HepG2 (cell line): ENCODE data around the gene PIGA. TPM values are rescaled to one million over a fixed set of nuclear protein-coding genes. Genes with fewer than 3 reads are reported as not detected.

Experiments
- ATAC-seq: fragments of 200-7000 bp; cut with Tn5 transposase; 3 replicates; pipeline ENCODE4 v1.9.1; 2020; ENCODE audit warnings: mild to moderate bottlenecking, moderate library complexity
- BruUV-seq: library from RNA; stranded (reverse); fragments of 400-500 nt; replicated peaks from 2 replicates; lab custom pipeline; 2021; lab: Mats Ljungman, UMichigan
- CTCF ChIA-PET: fragments of 300-600 bp; formaldehyde crosslinking; extraction: SDS; loops from one replicate; lab custom pipeline; 2021; ENCODE audit warnings: low total read pairs, inconsistent platforms, low intra/inter-chr PET ratio; lab: Yijun Ruan, JAX
- POLR2A ChIA-PET: fragments of 350-600 bp; sonication (Branson Sonifier 250); formaldehyde crosslinking; loops from one replicate; lab custom pipeline; 2020; ENCODE audit warnings: antibody characterized with exemption, inconsistent platforms; lab: Yijun Ruan, JAX
- DNase-seq: peaks from one replicate; pipeline ENCODE4 v3.0.0-alpha.2; 2015; ENCODE audit warnings: low spot score
- FAIRE-seq: peaks from 3 replicates; lab custom pipeline; 2011; peaks lifted over from hg19 to GRCh38; lab: Jason Lieb, UNC
- H2AFZ ChIP-seq: one replicate; pipeline ENCODE4 v1.6.1; 2011; ENCODE audit warnings: low read length, inconsistent platforms
- H3K27ac ChIP-seq: fragments of 300-600 bp; 3 replicates; pipeline ENCODE4 v1.8.0; 2011; ENCODE audit warnings: mixed run types, mild to moderate bottlenecking, mixed read lengths, low read length, inconsistent platforms; ENCODE audit not compliant: insufficient read depth; ENCODE audit errors: extremely low read length
- H3K27me3 ChIP-seq, 2 experiments: fragments of 200-600 bp in 1 of 2; 2 replicates in 1 of 2; 3 replicates in 1 of 2; pipeline versions ENCODE4 v1.6.0 to v1.8.0; 2011; ENCODE audit warnings: low read length in 2 of 2, mild to moderate bottlenecking in 2 of 2, moderate library complexity in 2 of 2, inconsistent platforms in 1 of 2; ENCODE audit not compliant: insufficient read depth in 2 of 2, control insufficient read depth in 1 of 2
- H3K36me3 ChIP-seq, 2 experiments: fragments of 200-600 bp in 1 of 2; replicated peaks in 1 of 2; 2 replicates in 1 of 2; 3 replicates in 1 of 2; pipeline versions ENCODE4 v1.5.1 to v1.8.0; 2011; ENCODE audit warnings: low read length in 2 of 2, inconsistent platforms in 1 of 2; ENCODE audit not compliant: insufficient read depth in 2 of 2, control insufficient read depth in 1 of 2
- H3K4me1 ChIP-seq: 2 replicates; pipeline ENCODE4 v1.5.1; 2012; ENCODE audit warnings: low read length, inconsistent platforms; ENCODE audit not compliant: insufficient read depth
- H3K4me2 ChIP-seq: 2 replicates; pipeline ENCODE4 v1.6.0; 2011; ENCODE audit warnings: low read depth, low read length, inconsistent platforms
- H3K4me3 ChIP-seq, 3 experiments: fragments of 200-600 bp in 1 of 3; sonication (generic), shearing (Covaris generic) in 1 of 3; replicated peaks in 1 of 3; 2 replicates each; pipeline ENCODE4 v1.5.1; 2011 to 2016; ENCODE audit warnings: low read length in 3 of 3, inconsistent platforms in 2 of 3, low read depth in 2 of 3, mild to moderate bottlenecking in 2 of 3, control low read depth in 1 of 3, mixed read lengths in 1 of 3; ENCODE audit not compliant: insufficient read depth in 1 of 3
- H3K79me2 ChIP-seq: one replicate; pipeline ENCODE4 v1.6.1; 2011; ENCODE audit warnings: low read length, inconsistent platforms; ENCODE audit not compliant: insufficient read depth
- H3K9ac ChIP-seq: 2 replicates; pipeline ENCODE4 v1.6.0; 2011; ENCODE audit warnings: mild to moderate bottlenecking, low read depth, low read length, inconsistent platforms; ENCODE audit not compliant: insufficient read depth
- H3K9me3 ChIP-seq: 2 replicates; pipeline ENCODE4 v1.5.1; 2012; ENCODE audit warnings: mild to moderate bottlenecking, low read length
- H4K20me1 ChIP-seq: 2 replicates; pipeline ENCODE4 v1.6.0; 2011; ENCODE audit warnings: inconsistent platforms, mild to moderate bottlenecking, low read length, moderate library complexity; ENCODE audit not compliant: insufficient read depth
- EHMT2 ChIP-seq: fragments of 200-600 bp; sonication (generic); IDR thresholded peaks from 2 replicates; pipeline ENCODE4 v1.7.0; 2017; ENCODE audit warnings: antibody characterized with exemption, low read depth, low read length, borderline replicate concordance
- GLI4 ChIP-seq: sonication (generic); formaldehyde crosslinking; IDR thresholded peaks from 2 replicates; pipeline ENCODE4 v1.5.1; 2020; ENCODE audit warnings: missing genetic modification reagents, mild to moderate bottlenecking, moderate library complexity, borderline replicate concordance
- KDM5B ChIP-seq: sonication (generic); formaldehyde crosslinking; IDR thresholded peaks from 2 replicates; pipeline ENCODE4 v1.4.0; 2020; ENCODE audit warnings: missing genetic modification reagents, mild to moderate bottlenecking, borderline replicate concordance
- KMT2A ChIP-seq: sonication (generic); formaldehyde crosslinking; IDR thresholded peaks from 2 replicates; pipeline ENCODE4 v1.4.0; 2020; ENCODE audit warnings: missing genetic modification reagents
- POLR2A ChIP-seq, 2 experiments: IDR thresholded peaks; 2 replicates each; pipeline ENCODE4 v1.6.1; 2011; ENCODE audit warnings: low read depth in 2 of 2, low read length in 2 of 2, mild to moderate bottlenecking in 1 of 2, moderate library complexity in 1 of 2; ENCODE audit not compliant: insufficient read depth in 1 of 2
- ZFP36L1 ChIP-seq: sonication (generic); formaldehyde crosslinking; IDR thresholded peaks from 2 replicates; pipeline ENCODE4 v1.8.0; 2022; ENCODE audit warnings: mild to moderate bottlenecking, missing genetic modification reagents, moderate library complexity
- ZNF136 ChIP-seq: sonication (generic); formaldehyde crosslinking; IDR thresholded peaks from 2 replicates; pipeline ENCODE4 v1.8.1; 2022; ENCODE audit warnings: low read depth, mild to moderate bottlenecking, moderate library complexity, missing genetic modification reagents
- ZNF350 ChIP-seq: sonication (generic); formaldehyde crosslinking; IDR thresholded peaks from 2 replicates; pipeline ENCODE4 v1.4.0; 2020; ENCODE audit warnings: mild to moderate bottlenecking, low read depth, missing genetic modification reagents, borderline replicate concordance
- WGBS: methylation state at CpG from one replicate; pipeline ENCODE4 v1.1.6; 2017; ENCODE audit warnings: low lambda C conversion rate; 5-methylcytosine and 5-hydroxymethylcytosine counted together
- in situ Hi-C: cut with HindIII; loops from 2 replicates; pipeline ENCODE4 v1.10.0; 2017; ENCODE audit warnings: low pct_unique_long_range_greater_than_20kb; ENCODE audit not compliant: extremely low pct_ligation_motif_present
- intact Hi-C: fragments of 100-400 bp; cut with micrococcal nuclease; formaldehyde crosslinking; loops from one replicate; pipeline ENCODE4 v1.10.0; 2022; ENCODE audit not compliant: unreplicated experiment
- polyA plus RNA-seq, 8 experiments: library from polyadenylated mRNA; depleted of rRNA in 3 of 8; stranded (reverse) in 7 of 8; unstranded in 1 of 8; fragments of >200 nt; fragmentation: Illumina TruSeq in 4 of 8; extraction: Trizol in 4 of 8; gene quantifications; 2 replicates each; pipeline versions ENCODE4 v1.2.1 to v1.2.3, GENCODE V29; 2011 to 2016; ENCODE audit warnings: low read depth in 4 of 8, missing spikeins in 1 of 8, mixed read lengths in 1 of 8; ENCODE audit not compliant: insufficient read depth in 1 of 8
- total RNA-seq, 5 experiments: library from RNA; depleted of rRNA; stranded (reverse); fragments of >200 nt; fragmentation: Illumina TruSeq; extraction: Trizol; gene quantifications; 2 replicates each; pipeline ENCODE4 v1.2.3, GENCODE V29; 2016; ENCODE audit warnings: low read depth in 1 of 5
- TF ChIP-seq, protein P1 (sequence below): sonication (generic); formaldehyde crosslinking; conservative IDR thresholded peaks from 2 replicates; pipeline ENCODE4 v1.4.0; 2020; ENCODE audit warnings: mild to moderate bottlenecking, missing genetic modification reagents, moderate library complexity
- TF ChIP-seq, protein P2 (sequence below): sonication (generic); formaldehyde crosslinking; IDR thresholded peaks from 2 replicates; pipeline ENCODE4 v1.4.0; 2020; ENCODE audit warnings: missing genetic modification reagents
- TF ChIP-seq, protein P3 (sequence below): sonication (generic); formaldehyde crosslinking; IDR thresholded peaks from 2 replicates; pipeline ENCODE4 v1.4.0; 2020; ENCODE audit warnings: missing genetic modification reagents
- TF ChIP-seq, protein P4 (sequence below): sonication (generic); formaldehyde crosslinking; IDR thresholded peaks from 2 replicates; pipeline ENCODE4 v1.4.0; 2020; ENCODE audit warnings: mild to moderate bottlenecking, low read depth, missing genetic modification reagents
- TF ChIP-seq, protein P5 (sequence below): sonication (generic); formaldehyde crosslinking; IDR thresholded peaks from 2 replicates; pipeline ENCODE4 v1.4.0; 2020; ENCODE audit warnings: missing genetic modification reagents, borderline replicate concordance

Gene PIGA
- total and polyA plus RNA-seq, 2 of the 13 experiments (the other 11 are each of a cell fraction or from before 2014, with no cell fraction given), result 6.0 to 13.0 TPM

DNA sequence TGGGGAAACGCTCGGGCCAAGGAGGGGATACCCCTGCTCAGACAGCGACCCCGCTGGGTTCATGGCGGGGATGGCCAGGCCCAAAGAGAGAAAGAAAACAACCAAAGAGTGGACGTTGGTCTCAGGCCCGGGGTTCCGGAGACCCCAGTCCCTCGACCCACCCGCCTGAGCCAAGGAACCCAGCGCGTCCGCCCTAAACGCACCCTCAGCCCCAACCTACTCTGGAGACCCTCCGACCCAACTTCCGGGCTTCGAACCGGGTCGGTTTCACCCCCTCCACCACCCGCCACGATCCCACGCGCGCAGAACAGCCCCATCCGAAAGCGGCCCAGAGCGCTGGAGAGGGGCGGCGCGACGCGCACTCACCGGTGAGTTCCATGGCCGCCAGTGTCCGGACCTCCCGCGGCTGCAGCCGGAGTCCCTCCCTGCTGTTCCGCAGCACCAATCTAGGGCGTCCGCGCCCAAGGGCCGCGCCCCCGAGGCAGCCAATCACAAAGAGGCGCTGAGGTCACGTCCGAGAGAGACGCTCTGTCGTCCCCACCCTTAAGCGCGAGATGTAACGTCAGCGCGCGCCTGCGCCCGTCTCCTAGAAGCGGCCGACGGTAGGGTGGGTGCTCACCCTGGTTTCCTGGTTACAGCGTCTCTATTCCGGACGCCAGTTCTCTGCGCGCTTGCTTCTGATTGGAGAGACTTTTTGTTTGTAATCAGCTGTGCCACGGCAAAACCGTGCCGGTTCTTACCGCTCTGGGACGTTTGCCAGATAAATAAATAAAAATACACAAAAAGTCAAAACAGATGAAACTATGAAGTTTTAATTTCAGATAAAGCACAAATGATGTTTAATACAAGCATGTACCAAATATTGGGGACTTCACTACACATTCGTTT, at the start of gene PIGA (continued):
- TF ChIP-seq, protein P1, sequence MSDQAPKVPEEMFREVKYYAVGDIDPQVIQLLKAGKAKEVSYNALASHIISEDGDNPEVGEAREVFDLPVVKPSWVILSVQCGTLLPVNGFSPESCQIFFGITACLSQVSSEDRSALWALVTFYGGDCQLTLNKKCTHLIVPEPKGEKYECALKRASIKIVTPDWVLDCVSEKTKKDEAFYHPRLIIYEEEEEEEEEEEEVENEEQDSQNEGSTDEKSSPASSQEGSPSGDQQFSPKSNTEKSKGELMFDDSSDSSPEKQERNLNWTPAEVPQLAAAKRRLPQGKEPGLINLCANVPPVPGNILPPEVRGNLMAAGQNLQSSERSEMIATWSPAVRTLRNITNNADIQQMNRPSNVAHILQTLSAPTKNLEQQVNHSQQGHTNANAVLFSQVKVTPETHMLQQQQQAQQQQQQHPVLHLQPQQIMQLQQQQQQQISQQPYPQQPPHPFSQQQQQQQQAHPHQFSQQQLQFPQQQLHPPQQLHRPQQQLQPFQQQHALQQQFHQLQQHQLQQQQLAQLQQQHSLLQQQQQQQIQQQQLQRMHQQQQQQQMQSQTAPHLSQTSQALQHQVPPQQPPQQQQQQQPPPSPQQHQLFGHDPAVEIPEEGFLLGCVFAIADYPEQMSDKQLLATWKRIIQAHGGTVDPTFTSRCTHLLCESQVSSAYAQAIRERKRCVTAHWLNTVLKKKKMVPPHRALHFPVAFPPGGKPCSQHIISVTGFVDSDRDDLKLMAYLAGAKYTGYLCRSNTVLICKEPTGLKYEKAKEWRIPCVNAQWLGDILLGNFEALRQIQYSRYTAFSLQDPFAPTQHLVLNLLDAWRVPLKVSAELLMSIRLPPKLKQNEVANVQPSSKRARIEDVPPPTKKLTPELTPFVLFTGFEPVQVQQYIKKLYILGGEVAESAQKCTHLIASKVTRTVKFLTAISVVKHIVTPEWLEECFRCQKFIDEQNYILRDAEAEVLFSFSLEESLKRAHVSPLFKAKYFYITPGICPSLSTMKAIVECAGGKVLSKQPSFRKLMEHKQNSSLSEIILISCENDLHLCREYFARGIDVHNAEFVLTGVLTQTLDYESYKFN (CRISPR knock-in tag), result 0 out of 2 replicates have a peak, but pooled peaks have one; percentile 16
- peak; percentile 74 to 85 for TF ChIP-seq POLR2A (IDR thresholded peaks at IDR 0.05; ENCODE audit: insufficient read depth in 1 of 2, low read depth in 2 of 2, low read length in 2 of 2)
- TF ChIP-seq, protein P2, sequence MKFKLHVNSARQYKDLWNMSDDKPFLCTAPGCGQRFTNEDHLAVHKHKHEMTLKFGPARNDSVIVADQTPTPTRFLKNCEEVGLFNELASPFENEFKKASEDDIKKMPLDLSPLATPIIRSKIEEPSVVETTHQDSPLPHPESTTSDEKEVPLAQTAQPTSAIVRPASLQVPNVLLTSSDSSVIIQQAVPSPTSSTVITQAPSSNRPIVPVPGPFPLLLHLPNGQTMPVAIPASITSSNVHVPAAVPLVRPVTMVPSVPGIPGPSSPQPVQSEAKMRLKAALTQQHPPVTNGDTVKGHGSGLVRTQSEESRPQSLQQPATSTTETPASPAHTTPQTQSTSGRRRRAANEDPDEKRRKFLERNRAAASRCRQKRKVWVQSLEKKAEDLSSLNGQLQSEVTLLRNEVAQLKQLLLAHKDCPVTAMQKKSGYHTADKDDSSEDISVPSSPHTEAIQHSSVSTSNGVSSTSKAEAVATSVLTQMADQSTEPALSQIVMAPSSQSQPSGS, result 0 out of 2 replicates have a peak, but pooled peaks have one; percentile 35
- TF ChIP-seq, all 625 proteins: peak for 85

DNA sequence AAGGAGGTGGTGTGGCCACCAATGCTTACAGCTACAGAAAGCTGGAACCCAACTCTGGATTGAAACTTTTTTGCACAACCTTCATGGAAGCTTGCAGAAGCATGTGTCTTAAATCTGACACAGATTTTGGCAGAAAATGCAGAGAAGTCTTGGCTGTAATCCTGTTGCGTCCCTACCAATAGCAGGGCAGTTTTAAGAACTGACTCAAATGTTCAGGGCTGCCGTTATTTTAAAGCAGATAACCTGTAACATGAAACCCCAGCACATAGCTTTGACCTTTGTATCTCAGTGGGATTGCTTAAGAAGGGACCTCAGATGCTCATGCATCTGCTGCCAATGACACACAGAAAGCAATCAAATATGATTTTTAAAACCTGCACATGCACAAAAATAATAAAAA, 49.0 kb upstream of the PIGA start, which contains the start of gene VEGFD:
Gene VEGFD (minus strand): TSS at position 110 of the 400 bp plus-strand sequence. CDS start 467 bp downstream, outside the sequence.
- Histone ChIP-seq H3K4me1 (peaks cover 14% of the 10 kb centered on the region), H3K4me3 (no peak within 1 kb of the TSS), H3K27me3 (no peaks in the 10 kb centered on the region), H3K9ac (no peak within 1 kb of the TSS), H3K27ac (no peak within 1 kb of the TSS), H3K4me2 (peak within 1 kb of the TSS; percentile 27; the same call in 1 of the 2 replicates), H3K36me3 (no peaks in the 10 kb centered on the region), H2AFZ (no peak within 1 kb of the TSS), H3K9me3 (no peaks in the 10 kb centered on the region), H3K79me2 (no peaks in the 10 kb centered on the region), H4K20me1 (no peaks in the 10 kb centered on the region)
- FAIRE-seq (peak; percentile 82), ATAC-seq (peak; percentile 88), DNase-seq (peak; percentile 54)
- ChIA-PET CTCF (no interaction called here), POLR2A (no interaction called here)
- in situ Hi-C loops (no loop called here), intact Hi-C loops (no loop called here)
- 30% methylated on average over 2 of the region's 2 CpGs for WGBS
- BruUV-seq, result no TSS peak
- TF ChIP-seq, protein P3, sequence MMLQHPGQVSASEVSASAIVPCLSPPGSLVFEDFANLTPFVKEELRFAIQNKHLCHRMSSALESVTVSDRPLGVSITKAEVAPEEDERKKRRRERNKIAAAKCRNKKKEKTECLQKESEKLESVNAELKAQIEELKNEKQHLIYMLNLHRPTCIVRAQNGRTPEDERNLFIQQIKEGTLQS (CRISPR knock-in tag), result no peak
- TF ChIP-seq, protein P4, sequence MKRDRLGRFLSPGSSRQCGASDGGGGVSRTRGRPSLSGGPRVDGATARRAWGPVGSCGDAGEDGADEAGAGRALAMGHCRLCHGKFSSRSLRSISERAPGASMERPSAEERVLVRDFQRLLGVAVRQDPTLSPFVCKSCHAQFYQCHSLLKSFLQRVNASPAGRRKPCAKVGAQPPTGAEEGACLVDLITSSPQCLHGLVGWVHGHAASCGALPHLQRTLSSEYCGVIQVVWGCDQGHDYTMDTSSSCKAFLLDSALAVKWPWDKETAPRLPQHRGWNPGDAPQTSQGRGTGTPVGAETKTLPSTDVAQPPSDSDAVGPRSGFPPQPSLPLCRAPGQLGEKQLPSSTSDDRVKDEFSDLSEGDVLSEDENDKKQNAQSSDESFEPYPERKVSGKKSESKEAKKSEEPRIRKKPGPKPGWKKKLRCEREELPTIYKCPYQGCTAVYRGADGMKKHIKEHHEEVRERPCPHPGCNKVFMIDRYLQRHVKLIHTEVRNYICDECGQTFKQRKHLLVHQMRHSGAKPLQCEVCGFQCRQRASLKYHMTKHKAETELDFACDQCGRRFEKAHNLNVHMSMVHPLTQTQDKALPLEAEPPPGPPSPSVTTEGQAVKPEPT (CRISPR knock-in tag), result no peak
- no peak for TF ChIP-seq GLI4 (CRISPR knock-in tag)
- TF ChIP-seq ZNF136 (CRISPR knock-in tag), result no peak
- TF ChIP-seq ZNF350, result no peak
- TF ChIP-seq KDM5B (CRISPR knock-in tag), result no peak
- no peak for TF ChIP-seq KMT2A (CRISPR knock-in tag)
- TF ChIP-seq, protein P5, sequence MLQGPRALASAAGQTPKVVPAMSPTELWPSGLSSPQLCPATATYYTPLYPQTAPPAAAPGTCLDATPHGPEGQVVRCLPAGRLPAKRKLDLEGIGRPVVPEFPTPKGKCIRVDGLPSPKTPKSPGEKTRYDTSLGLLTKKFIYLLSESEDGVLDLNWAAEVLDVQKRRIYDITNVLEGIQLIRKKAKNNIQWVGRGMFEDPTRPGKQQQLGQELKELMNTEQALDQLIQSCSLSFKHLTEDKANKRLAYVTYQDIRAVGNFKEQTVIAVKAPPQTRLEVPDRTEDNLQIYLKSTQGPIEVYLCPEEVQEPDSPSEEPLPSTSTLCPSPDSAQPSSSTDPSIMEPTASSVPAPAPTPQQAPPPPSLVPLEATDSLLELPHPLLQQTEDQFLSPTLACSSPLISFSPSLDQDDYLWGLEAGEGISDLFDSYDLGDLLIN (CRISPR knock-in tag), result no peak
- TF ChIP-seq EHMT2, result no peak
- TF ChIP-seq ZFP36L1 (CRISPR knock-in tag), result no peak
